ENCODE data around the gene NBL1.
A peak's percentile ranks its signal among the peaks of the same experiment; 100 is the strongest.

The NBL1 gene

DNA sequence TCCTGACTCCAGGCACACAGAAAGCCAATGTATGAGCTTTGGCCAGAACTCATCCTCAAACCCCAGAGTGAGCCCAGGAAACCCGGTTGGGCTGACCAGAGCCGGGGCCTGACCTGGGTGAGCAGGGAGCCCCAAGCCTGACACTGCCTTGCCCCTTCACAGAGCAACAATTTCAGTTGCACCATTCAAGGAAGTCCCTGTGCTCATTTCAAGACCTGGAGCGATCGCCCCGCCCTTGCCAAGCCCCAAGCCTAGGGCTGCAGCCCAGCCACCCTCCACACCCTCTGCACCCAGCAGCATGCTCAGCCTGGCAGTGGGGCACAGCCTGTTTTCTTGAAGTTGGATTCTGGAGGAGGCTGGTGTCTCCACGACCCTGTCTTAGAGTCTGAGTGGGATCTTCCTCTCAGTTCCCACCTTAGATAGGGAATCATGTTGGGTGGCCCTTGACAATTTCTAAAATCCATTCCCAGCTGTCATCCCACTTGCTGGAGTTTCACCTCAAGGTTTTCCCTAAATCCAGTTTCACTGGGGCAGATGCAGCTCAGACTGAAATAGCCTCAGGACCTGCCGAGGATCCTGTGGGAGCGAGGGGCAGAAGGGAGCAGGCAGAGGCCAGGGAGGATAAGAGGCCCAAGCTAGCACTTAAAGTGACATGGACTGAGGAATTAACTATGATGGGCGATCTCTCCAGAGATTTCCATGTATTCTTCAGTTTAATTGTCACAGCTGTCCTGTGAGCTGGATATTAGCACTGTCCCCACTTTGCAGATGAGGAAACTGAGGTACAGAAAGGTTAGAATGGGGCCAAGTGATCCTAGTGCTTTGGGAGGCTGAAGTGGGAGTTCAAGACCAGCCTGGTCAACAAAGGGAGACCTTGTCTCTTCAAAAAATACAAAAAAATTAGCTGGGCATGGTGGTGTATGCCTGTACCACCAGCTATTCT is 2.5 kb downstream of the NBL1 start:
- no peak for DNase-seq

DNA sequence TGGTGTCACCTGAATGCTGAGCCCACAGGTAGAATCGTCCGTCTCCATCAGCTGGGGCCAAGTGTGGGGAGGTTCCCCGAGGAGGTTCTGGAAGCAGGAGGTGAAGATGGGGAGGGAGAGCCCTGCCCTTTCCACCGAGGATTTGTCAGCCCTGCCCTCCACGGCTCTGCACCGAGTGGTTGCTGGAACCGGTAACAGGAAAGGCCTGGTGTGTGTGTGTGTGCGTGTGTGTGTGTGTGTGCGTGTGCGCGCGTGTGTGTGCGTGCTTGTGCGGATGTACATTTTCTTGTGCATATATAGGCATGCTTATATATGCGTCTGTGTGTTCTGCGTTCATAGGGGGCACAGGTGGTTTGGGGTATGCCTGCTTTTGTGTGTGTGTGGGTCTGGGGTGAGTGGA is 3.5 kb downstream of the NBL1 start:
- no peak for DNase-seq

DNA sequence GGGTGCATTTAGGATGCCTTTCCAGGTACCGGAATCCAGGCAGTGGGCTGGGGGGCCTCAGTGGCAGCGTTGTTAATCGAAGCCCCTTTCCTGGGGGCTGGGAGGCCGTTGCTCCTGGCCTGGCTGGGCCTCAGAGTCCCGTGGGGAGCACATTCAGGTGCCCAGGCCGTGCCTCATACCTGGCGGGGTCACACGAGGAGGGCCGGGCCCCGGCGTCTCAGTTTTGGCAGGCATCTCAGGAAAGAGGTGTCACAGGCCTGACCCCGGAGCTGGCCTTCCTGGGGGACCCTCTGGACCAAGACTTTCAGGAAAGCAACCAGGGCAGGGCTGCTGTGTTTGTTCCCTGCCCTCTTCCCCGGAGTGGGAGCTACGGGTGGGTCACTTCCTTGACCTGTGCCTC is 4.1 kb downstream of the NBL1 start:
- DNase-seq, result no peak

DNA sequence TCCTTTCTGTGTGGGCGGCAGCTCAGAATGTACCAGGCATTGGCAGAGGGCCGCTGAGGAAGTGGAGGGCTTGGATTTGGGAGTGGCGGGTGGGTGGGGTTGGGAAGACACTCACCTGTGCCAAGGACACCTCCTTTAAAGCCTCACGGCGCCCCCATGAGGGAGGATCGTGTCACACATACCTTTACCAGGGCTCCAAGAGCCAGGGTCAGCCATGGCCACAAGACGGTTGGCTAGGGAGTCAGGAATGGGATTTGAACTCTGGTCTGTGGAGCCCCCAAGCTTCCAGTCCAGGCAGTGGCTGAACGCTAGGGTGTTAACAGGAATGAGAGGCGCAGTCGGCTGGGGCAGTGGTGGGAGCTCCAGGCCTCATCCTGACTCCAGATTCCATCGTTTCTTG is 4.6 kb downstream of the NBL1 start:
- no peak for DNase-seq

DNA sequence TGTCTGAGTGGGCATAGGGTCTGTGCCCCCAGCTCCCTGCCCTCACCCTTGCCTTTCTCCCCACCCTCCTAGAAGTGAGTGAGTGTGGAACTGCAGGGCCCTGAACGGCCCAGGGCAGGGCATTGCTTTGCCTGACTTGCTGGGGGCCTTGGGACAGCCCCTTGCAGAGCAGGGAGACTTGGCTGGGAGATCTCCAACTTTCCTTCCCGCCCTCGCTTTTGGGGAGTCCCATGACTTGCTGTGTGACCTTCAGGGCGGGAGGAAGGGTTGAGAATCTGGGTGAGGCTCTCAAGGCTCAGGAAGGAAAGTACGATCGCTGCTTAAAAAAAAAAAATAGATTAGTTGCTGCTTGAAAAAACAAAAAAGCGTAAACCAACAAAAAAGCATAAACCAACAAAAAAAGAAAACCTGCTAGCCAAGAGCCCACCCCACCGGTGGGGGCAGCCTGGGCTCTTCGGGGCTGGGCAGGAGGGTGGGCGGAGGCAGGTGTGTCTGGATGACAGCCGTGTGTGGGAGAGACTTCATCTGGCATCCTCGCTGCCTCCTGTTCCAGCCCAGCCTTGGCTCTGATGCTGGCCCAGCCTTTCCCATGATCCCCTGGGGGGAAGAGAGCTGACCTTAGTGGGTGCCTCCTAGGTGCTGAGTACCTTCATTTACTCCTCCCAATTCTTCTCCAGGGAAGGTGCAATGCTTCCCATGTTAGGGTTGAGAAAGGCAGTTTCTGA is 6.5 kb downstream of the NBL1 start:
- peak in 1 of 14 donors; percentile 27 for DNase-seq

DNA sequence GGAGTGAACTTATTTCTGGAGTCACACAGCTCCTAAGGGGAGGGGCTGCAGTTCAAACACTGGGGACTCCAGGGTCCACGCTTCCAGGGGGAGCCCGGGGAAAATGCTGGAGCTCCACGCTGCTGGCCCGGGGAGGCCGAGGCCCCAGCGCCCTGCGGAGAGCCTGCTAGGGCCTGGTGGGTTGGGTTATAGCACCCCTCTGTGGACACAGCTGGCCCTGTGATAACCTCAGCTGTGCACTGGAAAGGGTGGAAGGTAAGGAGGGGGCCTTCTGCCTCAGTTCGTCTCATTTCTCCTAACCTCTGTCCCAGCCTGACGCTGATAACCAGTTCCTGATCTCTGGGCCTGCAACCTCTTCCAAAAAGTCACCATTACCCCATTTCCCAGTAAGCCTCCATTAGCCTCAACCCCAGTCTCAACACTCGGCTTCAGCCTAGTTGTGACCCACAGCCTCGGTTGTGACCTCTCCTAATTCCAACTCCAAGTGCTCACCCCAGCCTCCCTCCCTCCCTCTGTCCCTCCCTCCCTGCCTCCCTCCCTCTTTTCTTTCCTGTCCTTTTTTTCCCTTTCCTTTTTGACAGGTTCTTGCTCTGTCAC is 7.1 kb downstream of the NBL1 start:
- peak in 12 of 14 donors; percentile 10 to 58 (median 32) for DNase-seq

DNA sequence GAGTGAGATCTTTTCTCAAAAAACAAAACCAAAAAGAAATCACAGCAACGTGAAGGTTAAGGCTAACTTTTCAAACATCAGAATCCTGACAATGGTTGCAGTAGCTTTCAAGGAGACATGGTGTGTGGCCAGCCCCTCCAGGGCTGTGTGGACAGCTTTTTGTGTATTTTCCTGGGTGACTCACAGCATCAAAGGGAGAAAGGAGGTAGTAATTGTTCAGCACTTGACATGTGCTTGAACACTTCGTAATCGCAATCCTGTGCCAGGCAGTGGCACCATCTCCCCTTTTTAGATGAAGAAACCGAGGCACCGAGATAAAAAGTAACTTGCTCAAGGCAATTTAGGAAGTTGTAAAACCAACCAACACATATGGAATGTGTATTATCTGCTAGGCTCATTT is 10.3 kb downstream of the NBL1 start:
- DNase-seq, result no peak

DNA sequence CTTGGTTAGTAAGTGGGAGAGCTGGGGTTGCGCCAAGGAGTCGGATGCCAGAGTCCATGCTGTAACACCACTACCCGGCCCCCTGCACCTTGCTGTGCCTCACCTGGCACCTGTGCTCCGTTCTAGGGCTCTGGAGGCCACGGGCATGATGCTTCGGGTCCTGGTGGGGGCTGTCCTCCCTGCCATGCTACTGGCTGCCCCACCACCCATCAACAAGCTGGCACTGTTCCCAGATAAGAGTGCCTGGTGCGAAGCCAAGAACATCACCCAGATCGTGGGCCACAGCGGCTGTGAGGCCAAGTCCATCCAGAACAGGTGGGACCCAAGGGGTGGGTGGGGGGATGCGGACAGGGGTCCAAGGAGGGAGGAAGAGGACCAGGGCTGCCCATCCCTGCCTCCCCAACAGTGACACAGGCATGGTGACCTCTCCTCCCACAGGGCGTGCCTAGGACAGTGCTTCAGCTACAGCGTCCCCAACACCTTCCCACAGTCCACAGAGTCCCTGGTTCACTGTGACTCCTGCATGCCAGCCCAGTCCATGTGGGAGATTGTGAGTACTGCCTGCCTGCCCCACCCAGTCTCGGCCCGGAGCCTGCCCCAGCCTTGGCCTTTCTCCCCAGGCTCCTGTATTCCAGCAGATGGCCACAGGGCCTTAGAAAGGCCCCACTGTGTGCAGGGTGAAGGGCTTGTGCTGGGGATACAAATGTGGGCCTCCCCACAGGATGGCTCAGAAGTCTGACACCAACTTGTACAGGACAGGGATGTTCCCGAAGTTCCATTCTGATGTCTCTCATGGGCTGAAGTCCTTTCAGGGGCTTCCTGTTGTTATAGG is 11.0 kb downstream of the NBL1 start:
- DNase-seq, result no peak

DNA sequence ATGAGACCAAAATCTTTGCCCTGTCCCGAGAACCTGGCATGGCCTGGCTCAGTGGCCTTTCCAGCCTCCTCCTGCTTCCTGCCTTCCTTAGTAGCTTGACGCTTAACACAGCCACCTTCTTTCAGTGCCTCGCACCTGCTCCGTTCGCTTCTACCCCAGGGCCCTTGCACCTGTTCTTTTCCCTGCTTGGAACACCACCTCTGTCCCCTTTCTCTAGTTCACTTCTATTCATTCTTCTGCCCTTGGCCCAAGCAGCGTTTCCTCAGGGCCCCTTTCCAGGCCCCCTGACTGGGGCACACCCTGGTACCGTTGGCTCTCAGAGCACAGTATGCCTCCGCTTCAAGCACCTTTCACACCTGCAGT is 11.6 kb downstream of the NBL1 start:
- DNase-seq, result no peak

DNA sequence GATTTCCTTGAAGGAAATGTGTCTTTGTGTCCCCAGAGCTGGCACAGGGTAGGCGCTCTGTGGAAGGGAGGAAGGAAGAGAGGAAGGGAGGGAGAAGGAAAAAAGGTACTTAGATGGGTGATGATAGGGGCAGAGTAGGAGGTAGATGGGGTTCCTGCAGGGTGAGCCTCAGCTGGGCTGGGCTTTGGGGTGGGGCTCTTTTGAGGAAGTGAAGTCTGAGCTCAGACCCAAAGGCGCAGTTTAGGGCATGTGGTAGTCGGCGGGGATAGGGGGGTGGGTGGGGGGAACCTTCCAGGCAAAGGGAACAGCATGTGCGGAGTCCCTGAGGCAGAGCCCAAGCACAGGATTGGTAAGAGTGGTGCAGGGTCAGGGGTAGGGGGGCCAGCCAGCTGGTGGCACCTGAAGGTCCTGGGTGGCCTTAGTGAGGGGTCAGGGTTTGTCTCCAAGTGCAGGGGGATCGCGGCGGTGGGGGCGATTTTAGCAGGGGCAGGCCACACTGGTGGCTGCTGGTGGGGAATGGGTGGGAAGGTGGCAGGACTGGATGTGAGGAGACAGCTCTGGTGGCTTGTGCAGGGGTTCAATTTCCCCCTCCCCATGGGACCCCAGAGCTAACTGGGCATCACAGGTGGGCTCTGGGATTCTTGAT is 12.1 kb downstream of the NBL1 start:
- no peak for DNase-seq

DNA sequence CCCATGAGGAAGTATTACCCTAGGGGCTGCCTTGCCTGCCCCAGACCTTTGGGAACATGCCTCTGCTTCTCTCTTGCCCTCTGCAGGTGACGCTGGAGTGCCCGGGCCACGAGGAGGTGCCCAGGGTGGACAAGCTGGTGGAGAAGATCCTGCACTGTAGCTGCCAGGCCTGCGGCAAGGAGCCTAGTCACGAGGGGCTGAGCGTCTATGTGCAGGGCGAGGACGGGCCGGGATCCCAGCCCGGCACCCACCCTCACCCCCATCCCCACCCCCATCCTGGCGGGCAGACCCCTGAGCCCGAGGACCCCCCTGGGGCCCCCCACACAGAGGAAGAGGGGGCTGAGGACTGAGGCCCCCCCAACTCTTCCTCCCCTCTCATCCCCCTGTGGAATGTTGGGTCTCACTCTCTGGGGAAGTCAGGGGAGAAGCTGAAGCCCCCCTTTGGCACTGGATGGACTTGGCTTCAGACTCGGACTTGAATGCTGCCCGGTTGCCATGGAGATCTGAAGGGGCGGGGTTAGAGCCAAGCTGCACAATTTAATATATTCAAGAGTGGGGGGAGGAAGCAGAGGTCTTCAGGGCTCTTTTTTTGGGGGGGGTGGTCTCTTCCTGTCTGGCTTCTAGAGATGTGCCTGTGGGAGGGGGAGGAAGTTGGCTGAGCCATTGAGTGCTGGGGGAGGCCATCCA is 12.8 kb downstream of the NBL1 start:
- no peak for DNase-seq

DNA sequence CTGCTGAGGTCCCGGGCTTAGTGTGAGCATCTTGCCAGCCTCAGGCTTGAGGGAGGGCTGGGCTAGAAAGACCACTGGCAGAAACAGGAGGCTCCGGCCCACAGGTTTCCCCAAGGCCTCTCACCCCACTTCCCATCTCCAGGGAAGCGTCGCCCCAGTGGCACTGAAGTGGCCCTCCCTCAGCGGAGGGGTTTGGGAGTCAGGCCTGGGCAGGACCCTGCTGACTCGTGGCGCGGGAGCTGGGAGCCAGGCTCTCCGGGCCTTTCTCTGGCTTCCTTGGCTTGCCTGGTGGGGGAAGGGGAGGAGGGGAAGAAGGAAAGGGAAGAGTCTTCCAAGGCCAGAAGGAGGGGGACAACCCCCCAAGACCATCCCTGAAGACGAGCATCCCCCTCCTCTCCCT is 13.4 kb downstream of the NBL1 start:
- no peak for DNase-seq

DNA sequence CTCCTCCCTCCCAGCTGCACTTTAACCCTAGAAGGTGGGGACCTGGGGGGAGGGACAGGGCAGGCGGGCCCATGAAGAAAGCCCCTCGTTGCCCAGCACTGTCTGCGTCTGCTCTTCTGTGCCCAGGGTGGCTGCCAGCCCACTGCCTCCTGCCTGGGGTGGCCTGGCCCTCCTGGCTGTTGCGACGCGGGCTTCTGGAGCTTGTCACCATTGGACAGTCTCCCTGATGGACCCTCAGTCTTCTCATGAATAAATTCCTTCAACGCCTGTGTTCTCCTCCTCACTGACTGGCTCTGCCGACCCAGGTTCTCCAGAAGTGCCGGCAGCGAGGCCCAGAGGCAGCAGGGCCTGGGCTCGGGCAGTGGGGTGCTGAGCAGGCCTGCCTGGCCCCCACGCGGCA is 14.1 kb downstream of the NBL1 start:
- DNase-seq, result no peak

DNA sequence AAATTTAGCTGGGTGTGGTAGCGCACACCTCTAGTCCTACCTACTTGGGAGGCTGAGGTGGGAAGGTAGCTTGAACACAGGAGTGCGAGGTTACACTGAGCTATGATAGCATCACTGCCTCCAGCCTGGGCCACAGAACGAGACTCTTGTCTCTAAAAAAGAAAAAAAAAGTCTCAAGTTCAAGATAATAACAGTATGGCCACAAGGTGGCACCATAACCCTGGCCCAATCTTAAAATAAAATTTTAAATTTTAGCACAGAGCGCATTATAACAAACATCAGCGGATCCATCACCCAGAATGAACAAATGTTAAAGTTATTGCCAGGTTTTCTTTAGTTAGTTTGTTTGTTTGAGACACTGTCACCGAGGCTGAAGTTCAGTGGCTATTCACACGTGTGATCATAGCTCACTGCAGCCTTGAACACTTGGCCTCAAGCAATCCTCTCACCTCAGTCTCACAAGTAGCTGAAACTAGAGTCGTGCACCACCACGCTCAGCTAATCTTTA is 17.7 kb downstream of the NBL1 start:
- DNase-seq, result no peak

DNA sequence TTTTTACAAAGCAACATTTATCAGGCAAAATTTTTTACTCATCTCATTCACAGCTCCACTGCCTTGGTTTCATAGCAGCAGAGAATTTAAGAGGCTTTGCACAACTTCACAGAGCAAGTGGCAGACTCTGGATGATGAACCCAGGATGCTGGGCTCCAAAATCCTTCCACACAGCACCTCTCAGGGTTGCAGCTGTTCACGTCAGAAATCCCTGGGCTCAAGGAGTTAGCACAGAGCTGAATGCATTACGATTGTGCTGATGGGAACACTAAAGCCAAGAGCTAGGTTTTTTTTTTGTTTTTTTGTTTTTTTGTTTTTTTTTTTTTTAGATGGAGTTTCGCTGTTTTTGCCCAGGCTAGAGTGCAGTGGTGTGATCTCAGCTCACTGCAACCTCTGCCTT is 18.2 kb downstream of the NBL1 start:
- DNase-seq, result no peak

DNA sequence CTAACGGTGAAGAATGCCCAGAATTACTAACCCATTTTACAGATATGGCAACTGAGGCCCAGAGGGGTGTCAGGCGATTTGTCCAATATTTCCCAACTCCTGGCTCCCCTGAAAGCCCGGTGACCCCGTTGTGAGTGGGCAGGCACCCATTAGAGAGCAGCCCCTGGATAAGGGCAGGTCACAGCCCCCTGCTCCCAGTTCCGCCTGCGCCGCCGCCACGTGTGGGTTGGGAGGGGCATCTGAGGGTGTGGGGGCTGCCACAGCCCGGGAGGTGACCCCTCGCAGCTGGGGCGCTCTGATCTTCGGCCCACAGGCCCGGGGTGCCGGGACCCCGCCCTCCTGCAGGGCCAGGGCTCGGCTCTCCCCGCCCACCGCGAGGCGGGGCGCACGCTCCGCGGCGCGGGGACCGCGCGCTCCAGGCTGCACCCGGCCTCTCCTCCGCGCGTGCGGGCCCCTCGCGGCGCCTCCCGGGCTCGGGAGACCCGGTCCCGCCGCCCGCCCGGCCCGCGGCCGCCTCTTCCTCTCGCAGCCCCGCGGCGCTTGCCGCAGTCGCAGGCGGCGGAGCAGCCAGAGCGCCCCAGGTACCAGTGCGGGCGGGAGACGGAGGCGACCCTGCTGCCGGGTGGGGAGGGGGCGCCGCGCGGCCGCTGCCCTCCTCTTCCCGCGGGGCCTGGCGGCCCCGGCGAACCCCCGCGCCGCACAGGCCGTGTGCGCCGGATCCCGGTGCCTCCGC is 20.5 kb downstream of the NBL1 start, which contains the start of gene HTR6:
TSS of gene HTR6 (plus strand) at position 423 of the 733 bp plus-strand sequence. CDS start 879 bp downstream, outside the sequence.
- DNase-seq, result no peak

DNA sequence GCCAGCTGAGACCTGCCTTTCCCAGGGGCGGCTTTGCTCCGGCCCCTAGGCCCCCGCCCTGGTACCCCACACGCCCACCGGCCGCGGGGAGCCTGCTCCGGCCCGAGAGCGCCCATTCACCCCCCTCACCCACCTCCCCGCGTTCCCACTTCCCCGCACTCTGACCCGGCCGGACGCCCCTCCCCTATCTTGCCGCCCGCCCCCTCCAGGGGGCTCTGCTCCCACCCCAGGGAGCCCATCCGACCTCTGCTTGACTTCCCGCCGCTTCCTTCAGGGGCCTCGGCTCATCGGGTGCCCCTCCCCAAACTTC is 21.0 kb downstream of the NBL1 start:
- no peak for DNase-seq

DNA sequence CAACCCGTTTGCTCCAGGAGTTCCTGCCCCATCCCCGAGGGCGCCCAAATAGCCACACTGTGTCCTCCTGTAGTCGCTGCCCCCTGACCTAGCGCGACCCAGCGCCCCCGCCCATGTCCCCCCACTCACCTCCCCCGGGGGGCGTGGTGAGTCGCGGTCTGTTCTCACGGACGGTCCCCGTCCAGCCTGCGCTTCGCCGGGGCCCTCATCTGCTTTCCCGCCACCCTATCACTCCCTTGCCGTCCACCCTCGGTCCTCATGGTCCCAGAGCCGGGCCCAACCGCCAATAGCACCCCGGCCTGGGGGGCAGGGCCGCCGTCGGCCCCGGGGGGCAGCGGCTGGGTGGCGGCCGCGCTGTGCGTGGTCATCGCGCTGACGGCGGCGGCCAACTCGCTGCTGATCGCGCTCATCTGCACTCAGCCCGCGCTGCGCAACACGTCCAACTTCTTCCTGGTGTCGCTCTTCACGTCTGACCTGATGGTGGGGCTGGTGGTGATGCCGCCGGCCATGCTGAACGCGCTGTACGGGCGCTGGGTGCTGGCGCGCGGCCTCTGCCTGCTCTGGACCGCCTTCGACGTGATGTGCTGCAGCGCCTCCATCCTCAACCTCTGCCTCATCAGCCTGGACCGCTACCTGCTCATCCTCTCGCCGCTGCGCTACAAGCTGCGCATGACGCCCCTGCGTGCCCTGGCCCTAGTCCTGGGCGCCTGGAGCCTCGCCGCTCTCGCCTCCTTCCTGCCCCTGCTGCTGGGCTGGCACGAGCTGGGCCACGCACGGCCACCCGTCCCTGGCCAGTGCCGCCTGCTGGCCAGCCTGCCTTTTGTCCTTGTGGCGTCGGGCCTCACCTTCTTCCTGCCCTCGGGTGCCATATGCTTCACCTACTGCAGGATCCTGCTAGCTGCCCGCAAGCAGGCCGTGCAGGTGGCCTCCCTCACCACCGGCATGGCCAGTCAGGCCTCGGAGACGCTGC is 21.7 kb downstream of the NBL1 start:
- no peak for DNase-seq

DNA sequence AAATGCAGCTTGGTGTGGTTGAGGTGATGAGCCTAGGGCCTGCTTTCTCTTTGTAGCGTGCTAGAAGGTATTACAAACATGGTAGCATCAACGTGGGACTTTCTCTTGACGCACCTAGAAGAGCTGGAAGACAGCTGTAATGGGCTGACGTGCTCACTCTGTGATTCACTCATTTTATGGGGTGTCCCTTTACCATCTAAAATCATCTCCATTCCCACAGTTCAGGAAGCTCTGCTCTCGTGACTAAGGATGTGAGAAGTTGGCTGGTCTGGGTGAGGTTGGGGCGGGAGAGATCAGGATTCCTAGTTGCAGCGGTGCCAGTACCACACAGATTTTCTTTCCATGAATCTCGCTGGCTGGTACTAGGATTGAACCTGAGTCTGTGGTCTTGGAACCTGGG is 24.8 kb downstream of the NBL1 start:
- DNase-seq, result no peak

Measured in C1 segment of cervical spinal cord (tissue), 14 donors.